ENCODE measurements around the gene TSR3. TPM values are rescaled to one million over a fixed set of nuclear protein-coding genes. Genes with fewer than 3 reads are reported as not detected.
"Not testable (repeated sequence)": the region's sequence is repeated elsewhere in the genome, so short reads cannot be mapped to it uniquely, and the experiment has no call there.

TSR3 gene
- total RNA-seq, 1 donor from 2014 or later = 60.6 TPM

GRCh38 chr16:1332618-1333148 lies 19.0 kb downstream of the TSR3 start:
- no peak for DNase-seq (ENCODE audit: extremely low spot score in 2 of 2)
- peak overlapping the region; percentile 35 to 41 for H3K4me3 ChIP-seq
- H3K27ac ChIP-seq = no peak overlapping the region

GRCh38 chr16:1331712-1332617 lies 19.7 kb downstream of the TSR3 start:
- no peak for TF ChIP-seq POLR2A (IDR thresholded peaks at IDR 0.05)
- TF ChIP-seq POLR2AphosphoS5 (IDR thresholded peaks at IDR 0.05; ENCODE audit: insufficient read depth in 1 of 2, low read depth in 1 of 2) = no peak
- H3K27me3 ChIP-seq = peaks cover 11% of the 10 kb centered on the region

More at GRCh38 chr16:1332618-1333148, 19.0 kb downstream of the TSR3 start:
- Histone ChIP-seq H3K4me1 (peaks cover 29% of the 10 kb centered on the region), H3K9me3 (no peaks in the 10 kb centered on the region), H3K36me3 (no peaks in the 10 kb centered on the region), H3K27me3 (peaks cover 11% of the 10 kb centered on the region)
- intact Hi-C loops (cut with DNase I) = loop anchor here (5.0 kb wide), 1 partner anchor 245 kb away; no protein-coding TSS in a partner anchor
- no peak for TF ChIP-seq POLR2A (IDR thresholded peaks at IDR 0.05)

GRCh38 chr16:1330931-1331711 lies 20.6 kb downstream of the TSR3 start:
- intact Hi-C loops (cut with DNase I) = loop anchor here (5.0 kb wide), 1 partner anchor 246 kb away; no protein-coding TSS in a partner anchor
- H3K27me3 ChIP-seq = peaks cover 11% of the 10 kb centered on the region
- peak overlapping the region; percentile 18 to 35 for H3K4me3 ChIP-seq
- no peak for DNase-seq (ENCODE audit: extremely low spot score in 2 of 2)
- H3K27ac ChIP-seq = no peak overlapping the region
- no peaks in the 10 kb centered on the region for H3K36me3 ChIP-seq
- H3K4me1 ChIP-seq = peaks cover 29% of the 10 kb centered on the region
- no peaks in the 10 kb centered on the region for H3K9me3 ChIP-seq
- TF ChIP-seq CTCF (IDR thresholded peaks at IDR 0.05) = no peak
- TF ChIP-seq POLR2A (IDR thresholded peaks at IDR 0.05) = no peak
- TF ChIP-seq POLR2AphosphoS5 (IDR thresholded peaks at IDR 0.05; ENCODE audit: insufficient read depth in 1 of 2, low read depth in 1 of 2) = no peak

More at GRCh38 chr16:1331712-1332617, 19.7 kb downstream of the TSR3 start:
- no peak overlapping the region for H3K27ac ChIP-seq
- H3K36me3 ChIP-seq = no peaks in the 10 kb centered on the region
- H3K4me3 ChIP-seq = peak overlapping the region; percentile 18 to 35
- intact Hi-C loops (cut with DNase I) = loop anchor here (5.0 kb wide), 1 partner anchor 245 kb away; no protein-coding TSS in a partner anchor
- peaks cover 29% of the 10 kb centered on the region for H3K4me1 ChIP-seq
- no peaks in the 10 kb centered on the region for H3K9me3 ChIP-seq
- DNase-seq (ENCODE audit: extremely low spot score in 2 of 2) = no peak

- peaks cover 0 to 4% of the 10 kb centered on the region in 2 donors for H3K36me3 ChIP-seq
- H3K27me3 ChIP-seq = peaks cover 11% of the 10 kb centered on the region
- peaks cover 29% of the 10 kb centered on the region for H3K4me1 ChIP-seq
- DNase-seq (ENCODE audit: extremely low spot score in 2 of 2) = no peak
- H3K4me3 ChIP-seq = no peak overlapping the region
- H3K9me3 ChIP-seq = no peaks in the 10 kb centered on the region
- intact Hi-C loops (cut with DNase I) = loop anchor here (5.0 kb wide), 1 partner anchor 247 kb away; no protein-coding TSS in a partner anchor
- no peak overlapping the region for H3K27ac ChIP-seq
- TF ChIP-seq POLR2AphosphoS5 (IDR thresholded peaks at IDR 0.05; ENCODE audit: insufficient read depth in 1 of 2, low read depth in 1 of 2) (no peak), POLR2A (IDR thresholded peaks at IDR 0.05) (no peak), CTCF (IDR thresholded peaks at IDR 0.05) (no peak)
These were observed 21.3 kb downstream of the TSR3 start for GRCh38 chr16:1330260-1330914.

- Histone ChIP-seq H3K4me1 (peaks cover 24% of the 10 kb centered on the region), H3K36me3 (peaks cover 0 to 18% of the 10 kb centered on the region in 2 donors)
- H3K9me3 ChIP-seq; H3K4me3 ChIP-seq; intact Hi-C loops (cut with DNase I); DNase-seq (ENCODE audit: extremely low spot score in 2 of 2); H3K27ac ChIP-seq; H3K27me3 ChIP-seq: not testable (repeated sequence)
These were observed 22.7 kb downstream of the TSR3 start for GRCh38 chr16:1328961-1329360.

- H3K27ac ChIP-seq; H3K9me3 ChIP-seq; DNase-seq (ENCODE audit: extremely low spot score in 2 of 2); H3K4me3 ChIP-seq; intact Hi-C loops (cut with DNase I); H3K27me3 ChIP-seq: not testable (repeated sequence)
- peaks cover 18% of the 10 kb centered on the region for H3K4me1 ChIP-seq
- H3K36me3 ChIP-seq = peaks cover 0 to 26% of the 10 kb centered on the region in 2 donors
These were observed 23.5 kb downstream of the TSR3 start for GRCh38 chr16:1328136-1328535.
